ENCODE data around the gene ACAD11. TPM values are rescaled to one million over a fixed set of nuclear protein-coding genes. Genes with fewer than 3 reads are reported as not detected.

Gene ACAD11
- total RNA-seq, 1 experiment from 2014 or later = 15.6 TPM

DNA sequence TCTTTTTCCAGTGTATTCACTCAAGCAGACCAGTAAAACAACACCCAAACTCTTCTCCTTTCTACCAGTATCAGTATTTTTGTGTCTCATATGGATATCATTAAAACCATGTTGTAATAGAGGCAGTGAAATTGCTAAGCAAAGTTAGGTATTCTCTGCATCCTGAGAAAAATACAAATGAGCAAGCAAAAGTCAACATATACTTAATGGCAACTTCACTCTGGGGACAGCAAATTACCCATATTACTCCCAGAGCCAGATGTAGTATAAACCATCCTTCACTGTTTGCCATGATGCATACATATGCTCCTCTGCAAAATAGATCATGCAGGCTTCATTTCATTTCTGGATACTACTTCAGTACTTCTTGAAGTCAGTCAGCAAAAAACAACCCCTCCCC is 22.6 kb upstream of the ACAD11 start:
- H3K4me3 Mint-ChIP-seq = no peak overlapping the region
- no peak overlapping the region for H4K91ac ChIP-seq (ENCODE audit: insufficient read length, low read depth, low read length)
- H3K23me2 ChIP-seq (ENCODE audit: insufficient read length, low read depth, low read length, poor library complexity, severe bottlenecking) = no peaks in the 10 kb centered on the region
- no peak overlapping the region for H3K14ac ChIP-seq (ENCODE audit: insufficient read depth, low read length)
- H3K4me2 ChIP-seq (ENCODE audit: insufficient read depth, insufficient read length, low read length) = no peak overlapping the region
- peak overlapping the region in 1 of 3 experiments; percentile 33; a peak in 1 of 7 replicates for H3K27ac Mint-ChIP-seq
- no peak overlapping the region for H2BK15ac ChIP-seq (ENCODE audit: low read depth, low read length)
- no peaks in the 10 kb centered on the region for H3K79me1 ChIP-seq (ENCODE audit: insufficient read depth, low read depth, low read length, poor library complexity, severe bottlenecking)
- H2BK20ac ChIP-seq (ENCODE audit: low read depth, low read length, poor library complexity, severe bottlenecking) = no peak overlapping the region
- no peak overlapping the region for H3K18ac ChIP-seq (ENCODE audit: insufficient read length, low read depth, low read length)
- H3K4me1 ChIP-seq (ENCODE audit: insufficient read depth, low read length) = no peaks in the 10 kb centered on the region
- H3K79me2 ChIP-seq (ENCODE audit: insufficient read depth, low read length) = no peaks in the 10 kb centered on the region
- TF ChIP-seq, protein P1, sequence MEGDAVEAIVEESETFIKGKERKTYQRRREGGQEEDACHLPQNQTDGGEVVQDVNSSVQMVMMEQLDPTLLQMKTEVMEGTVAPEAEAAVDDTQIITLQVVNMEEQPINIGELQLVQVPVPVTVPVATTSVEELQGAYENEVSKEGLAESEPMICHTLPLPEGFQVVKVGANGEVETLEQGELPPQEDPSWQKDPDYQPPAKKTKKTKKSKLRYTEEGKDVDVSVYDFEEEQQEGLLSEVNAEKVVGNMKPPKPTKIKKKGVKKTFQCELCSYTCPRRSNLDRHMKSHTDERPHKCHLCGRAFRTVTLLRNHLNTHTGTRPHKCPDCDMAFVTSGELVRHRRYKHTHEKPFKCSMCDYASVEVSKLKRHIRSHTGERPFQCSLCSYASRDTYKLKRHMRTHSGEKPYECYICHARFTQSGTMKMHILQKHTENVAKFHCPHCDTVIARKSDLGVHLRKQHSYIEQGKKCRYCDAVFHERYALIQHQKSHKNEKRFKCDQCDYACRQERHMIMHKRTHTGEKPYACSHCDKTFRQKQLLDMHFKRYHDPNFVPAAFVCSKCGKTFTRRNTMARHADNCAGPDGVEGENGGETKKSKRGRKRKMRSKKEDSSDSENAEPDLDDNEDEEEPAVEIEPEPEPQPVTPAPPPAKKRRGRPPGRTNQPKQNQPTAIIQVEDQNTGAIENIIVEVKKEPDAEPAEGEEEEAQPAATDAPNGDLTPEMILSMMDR (conservative IDR thresholded peaks at IDR 0.05) = no peak
- no peak overlapping the region for H2BK5ac ChIP-seq (ENCODE audit: insufficient read length, low read length)
- H3K9me3 Mint-ChIP-seq = no peaks in the 10 kb centered on the region
- H4K5ac ChIP-seq (ENCODE audit: insufficient read length, low read depth, low read length) = no peak overlapping the region
- H3K9ac ChIP-seq (ENCODE audit: extremely low read depth, insufficient read length, low read length) = no peak overlapping the region
- no peak overlapping the region for H2AFZ ChIP-seq (ENCODE audit: low read length)
- H3K36me3 Mint-ChIP-seq (ENCODE audit: insufficient read depth in 1 of 3, low read depth in 3 of 3) = peaks cover 0 to 43% (median 32%) of the 10 kb centered on the region in 3 experiments; a peak in 6 of 7 replicates
- H3T11ph ChIP-seq (ENCODE audit: low read length) = no peak overlapping the region
- H3K4me1 Mint-ChIP-seq = no peaks in the 10 kb centered on the region
- no peaks in the 10 kb centered on the region for H3K9me3 ChIP-seq (ENCODE audit: control insufficient read depth, low read depth, low read length)
- H2BK120ac ChIP-seq (ENCODE audit: low read depth, low read length, poor library complexity, severe bottlenecking) = no peak overlapping the region
- DNase-seq = no peak
- H3K27me3 Mint-ChIP-seq (ENCODE audit: low read depth) = no peaks in the 10 kb centered on the region
- no peaks in the 10 kb centered on the region for H3K27me3 ChIP-seq (ENCODE audit: insufficient read depth, low read length)
- no peak overlapping the region for H4K8ac ChIP-seq (replicated peaks; ENCODE audit: insufficient read length, low read depth, low read length)
- no peak overlapping the region for H3K27ac ChIP-seq (ENCODE audit: insufficient read length, low read depth, low read length)
- H3K23ac ChIP-seq (ENCODE audit: insufficient read length, low read depth, low read length) = no peak overlapping the region
- H3K56ac ChIP-seq (ENCODE audit: insufficient read length, low read depth, low read length) = no peak overlapping the region
- no peak overlapping the region for H2AK5ac ChIP-seq (ENCODE audit: insufficient read length, low read length)
- H4K20me1 ChIP-seq (ENCODE audit: control insufficient read depth, insufficient read depth, insufficient read length) = no peaks in the 10 kb centered on the region
- no peak overlapping the region for H3K4ac ChIP-seq (ENCODE audit: low read depth, low read length)
- no peak overlapping the region for H2BK12ac ChIP-seq (ENCODE audit: insufficient read length, low read depth, low read length)
